ENCODE results near the gene TRIO.

DNA sequence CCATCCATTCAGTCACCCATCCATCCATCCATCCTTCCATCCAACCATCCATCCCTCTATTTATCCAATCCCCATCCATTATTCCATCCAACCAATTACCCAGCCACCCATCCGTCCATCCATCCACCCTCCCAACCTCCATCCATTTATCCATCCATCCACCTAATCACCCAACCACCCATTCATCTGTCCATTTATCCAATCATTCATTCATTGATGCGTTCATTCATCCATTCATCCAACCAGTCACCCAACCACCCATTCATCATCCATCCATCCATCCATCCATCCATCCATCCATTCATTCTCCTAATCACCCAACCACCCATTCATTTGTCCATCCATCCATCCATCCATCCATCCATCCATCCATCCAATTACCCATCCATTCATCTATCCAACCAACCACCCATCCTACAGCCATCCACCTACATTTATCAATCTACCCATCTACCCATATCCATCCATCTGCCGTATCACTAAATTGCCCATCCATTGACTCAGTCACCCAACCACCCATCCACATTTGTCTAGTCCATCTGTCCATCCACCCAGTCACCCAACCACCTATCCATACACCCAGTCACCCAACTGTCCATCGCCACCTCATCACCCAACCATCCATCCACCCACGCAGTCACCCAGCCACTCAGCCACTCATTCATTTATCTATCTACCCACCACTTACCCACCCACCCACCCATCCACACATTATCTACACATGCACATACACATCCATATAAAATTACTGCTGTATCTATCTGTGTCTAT, 165.4 kb downstream of the TRIO start:
- TF ChIP-seq, protein P1, sequence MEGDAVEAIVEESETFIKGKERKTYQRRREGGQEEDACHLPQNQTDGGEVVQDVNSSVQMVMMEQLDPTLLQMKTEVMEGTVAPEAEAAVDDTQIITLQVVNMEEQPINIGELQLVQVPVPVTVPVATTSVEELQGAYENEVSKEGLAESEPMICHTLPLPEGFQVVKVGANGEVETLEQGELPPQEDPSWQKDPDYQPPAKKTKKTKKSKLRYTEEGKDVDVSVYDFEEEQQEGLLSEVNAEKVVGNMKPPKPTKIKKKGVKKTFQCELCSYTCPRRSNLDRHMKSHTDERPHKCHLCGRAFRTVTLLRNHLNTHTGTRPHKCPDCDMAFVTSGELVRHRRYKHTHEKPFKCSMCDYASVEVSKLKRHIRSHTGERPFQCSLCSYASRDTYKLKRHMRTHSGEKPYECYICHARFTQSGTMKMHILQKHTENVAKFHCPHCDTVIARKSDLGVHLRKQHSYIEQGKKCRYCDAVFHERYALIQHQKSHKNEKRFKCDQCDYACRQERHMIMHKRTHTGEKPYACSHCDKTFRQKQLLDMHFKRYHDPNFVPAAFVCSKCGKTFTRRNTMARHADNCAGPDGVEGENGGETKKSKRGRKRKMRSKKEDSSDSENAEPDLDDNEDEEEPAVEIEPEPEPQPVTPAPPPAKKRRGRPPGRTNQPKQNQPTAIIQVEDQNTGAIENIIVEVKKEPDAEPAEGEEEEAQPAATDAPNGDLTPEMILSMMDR (IDR thresholded peaks at IDR 0.05; ENCODE audit: borderline replicate concordance, extremely low read depth, low read length, poor library complexity, severe bottlenecking) = no peak
- no peak for TF ChIP-seq EZH2 (IDR thresholded peaks at IDR 0.05; ENCODE audit: borderline replicate concordance, low read depth, low read length, severe bottlenecking)
